ENCODE results near the gene ZNF277.

Gene ZNF277

DNA sequence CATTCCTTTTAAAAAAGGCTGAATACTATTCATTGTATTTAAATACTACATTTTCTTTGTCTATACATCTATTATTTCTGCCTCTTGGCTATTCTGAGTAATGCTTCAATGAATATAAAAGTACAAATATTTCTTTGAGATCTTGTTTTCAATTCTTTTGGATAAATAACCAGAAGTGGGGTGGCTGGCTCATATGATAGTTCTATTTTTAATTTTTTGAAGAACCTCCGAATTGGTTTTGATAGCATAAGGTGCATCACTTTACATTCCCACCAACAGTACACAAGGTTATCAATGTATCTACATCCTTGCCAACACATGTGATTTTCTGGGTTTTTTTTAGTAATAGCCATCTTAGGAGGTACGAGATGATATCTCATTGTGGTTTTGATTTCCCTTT is 72.5 kb downstream of the ZNF277 start:
- Histone ChIP-seq H3K4me2 (ENCODE audit: low read depth, low read length, poor library complexity, severe bottlenecking) (no peak overlapping the region), H3K79me2 (ENCODE audit: insufficient read depth, low read length) (no peaks in the 10 kb centered on the region), H3F3A (ENCODE audit: insufficient read depth) (no peaks in the 10 kb centered on the region), H3K4me3 (ENCODE audit: insufficient read depth, low read length, poor library complexity, severe bottlenecking) (no peak overlapping the region), H3K9ac (ENCODE audit: low read length) (no peak overlapping the region), H2AFZ (ENCODE audit: low read depth, low read length, severe bottlenecking) (no peak overlapping the region), H3K27ac (ENCODE audit: low read depth, low read length) (no peak overlapping the region), H3K27me3 (ENCODE audit: low read length) (no peaks in the 10 kb centered on the region), H3K9me2 (replicated peaks; ENCODE audit: insufficient read depth, low read length) (no peaks in the 10 kb centered on the region), H3K9me3 (ENCODE audit: insufficient read depth, low read length) (no peaks in the 10 kb centered on the region), H4K20me1 (ENCODE audit: low read depth, low read length) (peaks cover 3% of the 10 kb centered on the region; the same call in 1 of the 2 replicates), H3K36me3 (ENCODE audit: low read length) (no peaks in the 10 kb centered on the region)
- TF ChIP-seq EZH2phosphoT487 (conservative IDR thresholded peaks at IDR 0.05; ENCODE audit: low read length) = no peak
- TF ChIP-seq, protein P1, sequence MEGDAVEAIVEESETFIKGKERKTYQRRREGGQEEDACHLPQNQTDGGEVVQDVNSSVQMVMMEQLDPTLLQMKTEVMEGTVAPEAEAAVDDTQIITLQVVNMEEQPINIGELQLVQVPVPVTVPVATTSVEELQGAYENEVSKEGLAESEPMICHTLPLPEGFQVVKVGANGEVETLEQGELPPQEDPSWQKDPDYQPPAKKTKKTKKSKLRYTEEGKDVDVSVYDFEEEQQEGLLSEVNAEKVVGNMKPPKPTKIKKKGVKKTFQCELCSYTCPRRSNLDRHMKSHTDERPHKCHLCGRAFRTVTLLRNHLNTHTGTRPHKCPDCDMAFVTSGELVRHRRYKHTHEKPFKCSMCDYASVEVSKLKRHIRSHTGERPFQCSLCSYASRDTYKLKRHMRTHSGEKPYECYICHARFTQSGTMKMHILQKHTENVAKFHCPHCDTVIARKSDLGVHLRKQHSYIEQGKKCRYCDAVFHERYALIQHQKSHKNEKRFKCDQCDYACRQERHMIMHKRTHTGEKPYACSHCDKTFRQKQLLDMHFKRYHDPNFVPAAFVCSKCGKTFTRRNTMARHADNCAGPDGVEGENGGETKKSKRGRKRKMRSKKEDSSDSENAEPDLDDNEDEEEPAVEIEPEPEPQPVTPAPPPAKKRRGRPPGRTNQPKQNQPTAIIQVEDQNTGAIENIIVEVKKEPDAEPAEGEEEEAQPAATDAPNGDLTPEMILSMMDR (IDR thresholded peaks at IDR 0.05; ENCODE audit: insufficient read depth, low read length, poor library complexity, severe bottlenecking) = no peak

GRCh38 chr7:112280267-112280666 is 73.8 kb downstream of the ZNF277 start:
- Histone ChIP-seq H3K27me3 (ENCODE audit: low read length) (no peaks in the 10 kb centered on the region), H3K27ac (ENCODE audit: low read depth, low read length) (no peak overlapping the region), H3K9me2 (replicated peaks; ENCODE audit: insufficient read depth, low read length) (no peaks in the 10 kb centered on the region), H3K36me3 (ENCODE audit: low read length) (no peaks in the 10 kb centered on the region), H2AFZ (ENCODE audit: low read depth, low read length, severe bottlenecking) (no peak overlapping the region), H3K9me3 (ENCODE audit: insufficient read depth, low read length) (no peaks in the 10 kb centered on the region), H3K9ac (ENCODE audit: low read length) (no peak overlapping the region), H4K20me1 (ENCODE audit: low read depth, low read length) (0 out of 2 replicates have a peak, but pooled peaks cover under 1% of the 10 kb centered on the region), H3F3A (ENCODE audit: insufficient read depth) (no peaks in the 10 kb centered on the region), H3K4me3 (ENCODE audit: insufficient read depth, low read length, poor library complexity, severe bottlenecking) (no peak overlapping the region), H3K79me2 (ENCODE audit: insufficient read depth, low read length) (no peaks in the 10 kb centered on the region), H3K4me2 (ENCODE audit: low read depth, low read length, poor library complexity, severe bottlenecking) (no peak overlapping the region)
- TF ChIP-seq EZH2phosphoT487 (conservative IDR thresholded peaks at IDR 0.05; ENCODE audit: low read length) = no peak
- TF ChIP-seq, protein P1 (IDR thresholded peaks at IDR 0.05; ENCODE audit: insufficient read depth, low read length, poor library complexity, severe bottlenecking) = no peak

- H3F3A ChIP-seq (ENCODE audit: insufficient read depth) = no peaks in the 10 kb centered on the region
- no peak overlapping the region for H3K9ac ChIP-seq (ENCODE audit: low read length)
- no peaks in the 10 kb centered on the region for H3K9me2 ChIP-seq (replicated peaks; ENCODE audit: insufficient read depth, low read length)
- no peak overlapping the region for H3K27ac ChIP-seq (ENCODE audit: low read depth, low read length)
- H3K27me3 ChIP-seq (ENCODE audit: low read length) = no peaks in the 10 kb centered on the region
- H4K20me1 ChIP-seq (ENCODE audit: low read depth, low read length) = no peaks in the 10 kb centered on the region
- no peak overlapping the region for H2AFZ ChIP-seq (ENCODE audit: low read depth, low read length, severe bottlenecking)
- no peak overlapping the region for H3K4me2 ChIP-seq (ENCODE audit: low read depth, low read length, poor library complexity, severe bottlenecking)
- no peaks in the 10 kb centered on the region for H3K9me3 ChIP-seq (ENCODE audit: insufficient read depth, low read length)
- no peak overlapping the region for H3K4me3 ChIP-seq (ENCODE audit: insufficient read depth, low read length, poor library complexity, severe bottlenecking)
- H3K79me2 ChIP-seq (ENCODE audit: insufficient read depth, low read length) = no peaks in the 10 kb centered on the region
- H3K36me3 ChIP-seq (ENCODE audit: low read length) = no peaks in the 10 kb centered on the region
- TF ChIP-seq, protein P1 (IDR thresholded peaks at IDR 0.05; ENCODE audit: insufficient read depth, low read length, poor library complexity, severe bottlenecking) = no peak
- TF ChIP-seq EZH2phosphoT487 (conservative IDR thresholded peaks at IDR 0.05; ENCODE audit: low read length) = no peak
These were observed 76.1 kb downstream of the ZNF277 start for GRCh38 chr7:112282476-112283188.
